ENCODE data around the gene TTF2.

Gene TTF2

DNA sequence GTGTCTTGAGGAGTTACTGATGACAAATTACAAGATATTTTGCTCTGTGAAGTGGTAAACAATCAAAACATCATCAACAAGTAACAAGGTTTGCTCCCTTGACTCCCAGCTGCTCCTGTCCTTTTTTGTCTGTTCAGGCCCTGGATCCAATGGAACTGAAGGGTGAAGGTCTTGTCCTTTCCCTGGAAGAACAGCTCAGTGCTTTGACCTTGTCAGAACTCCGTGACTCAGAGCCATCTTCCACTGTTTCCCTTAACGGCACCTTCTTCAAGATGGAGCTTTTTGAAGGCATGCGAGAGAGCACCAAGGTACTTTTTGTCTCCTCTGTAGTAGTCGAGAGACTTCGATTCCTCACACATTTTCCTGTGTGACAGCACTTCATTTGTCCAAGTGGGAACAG, 32.5 kb downstream of the TTF2 start:
- CTCF ChIA-PET: interaction anchor here (0.7 to 0.8 kb wide), 2 partner anchors 192 to 282 kb away, joined by 3 to 4 read pairs; no protein-coding TSS in a partner anchor
- TF ChIP-seq CTCF (conservative IDR thresholded peaks at IDR 0.05; ENCODE audit: low read depth): no peak
- DNase-seq (ENCODE audit: low spot score): no peak
- peak overlapping the region; percentile 76 for H3K27ac ChIP-seq
- POLR2A ChIA-PET (ENCODE audit: low non-redundant PET): no interaction called here

- no peak for TF ChIP-seq CTCF (conservative IDR thresholded peaks at IDR 0.05; ENCODE audit: low read depth)
- ChIA-PET POLR2A (ENCODE audit: low non-redundant PET) (no interaction called here), CTCF (interaction anchor here (0.6 to 0.8 kb wide), 2 partner anchors 191 to 425 kb away, joined by 3 read pairs; partner anchors contain the start of gene IGSF3)
- DNase-seq (ENCODE audit: low spot score): peak; percentile 87
- H3K27ac ChIP-seq: peak overlapping the region; percentile 76
Observed at GRCh38 chr1:117093091-117093534, 33.0 kb downstream of the TTF2 start.

DNA sequence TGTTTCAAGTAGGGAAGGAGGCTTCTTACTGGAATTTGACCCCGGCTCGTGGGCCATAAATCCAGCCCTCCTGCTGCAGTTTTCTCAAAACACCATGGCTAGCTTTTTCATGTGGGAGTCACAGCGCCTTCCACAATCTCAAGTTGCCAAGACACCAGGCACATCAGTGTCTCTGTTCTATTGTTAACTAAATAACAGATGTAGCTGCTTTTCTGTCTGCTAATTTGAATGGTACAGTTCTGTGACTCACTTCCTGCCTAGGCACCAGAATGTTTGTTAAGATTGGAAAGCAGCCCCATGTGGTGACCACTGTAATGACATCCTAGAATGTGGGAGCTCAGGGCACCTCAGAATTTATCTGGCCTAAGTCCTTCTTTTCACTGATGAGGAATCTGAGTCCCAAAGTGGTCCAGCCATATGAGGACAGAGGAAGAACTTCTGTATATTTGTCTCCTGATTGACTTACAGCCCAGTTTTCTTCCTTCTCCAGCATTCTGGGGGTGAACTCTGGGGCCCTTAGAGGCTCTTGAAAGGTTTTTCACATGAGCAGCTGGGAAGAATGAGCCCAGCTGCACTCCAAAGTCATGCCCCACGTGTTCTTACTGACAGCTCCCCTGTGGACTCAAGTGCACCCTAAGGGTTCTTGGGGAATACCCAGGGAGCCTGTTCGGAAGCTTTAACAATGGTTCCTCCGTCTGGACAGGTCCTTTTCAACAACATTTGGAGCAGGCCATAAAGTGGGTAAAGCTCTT, 33.9 kb downstream of the TTF2 start:
- peak overlapping the region; percentile 73 for H3K27ac ChIP-seq
- POLR2A ChIA-PET (ENCODE audit: low non-redundant PET): no interaction called here
- no peak for TF ChIP-seq CTCF (conservative IDR thresholded peaks at IDR 0.05; ENCODE audit: low read depth)
- peak; percentile 65 for DNase-seq (ENCODE audit: low spot score)
- CTCF ChIA-PET: interaction anchor here (0.6 to 1.7 kb wide), 3 partner anchors 11 to 426 kb away, joined by 3 to 7 read pairs (median 3); partner anchors contain the start of gene IGSF3

DNA sequence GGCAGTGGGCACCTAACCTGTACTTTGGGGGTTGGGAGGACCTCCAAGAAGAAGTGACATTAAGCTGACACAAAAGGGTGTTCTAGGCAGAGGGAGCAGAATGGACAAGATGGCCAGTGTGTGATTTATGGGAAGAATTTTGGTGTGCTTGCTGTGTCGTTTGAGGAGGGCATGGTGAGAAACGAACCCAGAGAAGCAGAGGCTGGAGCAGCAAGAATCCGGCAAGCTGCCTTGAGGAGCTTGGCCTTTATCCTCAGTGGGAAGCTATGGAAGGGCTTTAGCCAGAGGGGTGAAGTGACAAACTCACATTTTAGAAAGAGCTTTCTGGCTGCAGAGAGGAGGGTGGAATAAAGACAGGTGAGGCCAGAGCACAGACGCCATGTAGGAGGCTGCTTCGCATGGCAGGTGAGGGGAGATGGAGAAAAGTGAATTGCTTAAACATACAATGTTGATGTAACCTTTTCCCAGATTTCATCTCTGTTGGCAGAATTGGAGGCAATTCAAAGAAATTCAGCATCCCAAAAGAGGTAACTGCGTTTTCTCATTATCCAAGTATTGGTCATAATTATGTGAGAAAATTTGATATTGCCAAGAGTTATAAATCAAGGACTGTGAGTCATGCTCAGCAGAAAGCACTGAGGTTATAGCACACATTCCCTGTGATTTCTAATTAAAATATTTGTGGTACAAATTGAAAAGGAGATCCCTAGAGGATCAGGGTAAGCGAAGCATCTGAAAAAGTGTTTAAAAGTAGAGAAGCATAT, 34.9 kb downstream of the TTF2 start:
- POLR2A ChIA-PET (ENCODE audit: low non-redundant PET): no interaction called here
- no peak for TF ChIP-seq CTCF (conservative IDR thresholded peaks at IDR 0.05; ENCODE audit: low read depth)
- H3K27ac ChIP-seq: peak overlapping the region; percentile 73
- CTCF ChIA-PET: interaction anchor here (0.7 to 1.7 kb wide), 2 partner anchors 10 to 189 kb away, joined by 3 to 7 read pairs; no protein-coding TSS in a partner anchor
- DNase-seq (ENCODE audit: low spot score): no peak

DNA sequence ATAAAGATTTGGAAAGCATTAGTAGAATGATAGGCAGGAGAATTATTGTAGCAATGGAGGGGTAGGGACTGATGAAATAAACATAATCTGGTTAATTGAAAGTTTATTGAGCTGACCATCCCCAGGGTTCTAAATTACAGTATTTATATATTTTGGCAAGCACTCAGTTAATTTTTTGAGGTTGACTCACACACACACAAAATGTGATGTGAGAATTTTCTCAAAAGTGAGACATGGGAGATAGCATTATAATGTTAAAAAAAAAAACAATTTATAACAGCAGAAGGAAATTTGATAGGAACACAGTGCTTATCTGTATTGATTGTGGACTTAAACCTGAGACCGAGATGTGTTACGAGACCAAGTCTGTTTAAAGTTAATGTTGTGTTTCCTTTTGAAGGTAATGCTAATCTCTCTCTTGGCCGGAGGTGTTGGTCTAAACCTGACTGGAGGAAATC, 36.9 kb downstream of the TTF2 start:
- TF ChIP-seq CTCF (conservative IDR thresholded peaks at IDR 0.05; ENCODE audit: low read depth): no peak
- CTCF ChIA-PET: no interaction called here
- POLR2A ChIA-PET (ENCODE audit: low non-redundant PET): no interaction called here
- no peak for DNase-seq (ENCODE audit: low spot score)
- no peak overlapping the region for H3K27ac ChIP-seq

- ChIA-PET POLR2A (ENCODE audit: low non-redundant PET) (no interaction called here), CTCF (no interaction called here)
- no peak for TF ChIP-seq CTCF (conservative IDR thresholded peaks at IDR 0.05; ENCODE audit: low read depth)
- H3K27ac ChIP-seq: no peak overlapping the region
- no peak for DNase-seq (ENCODE audit: low spot score)
Observed at GRCh38 chr1:117097443-117097842, 37.3 kb downstream of the TTF2 start.

All from RWPE1 (cell line).